ENCODE results near the gene TMEM131.
A peak's percentile ranks its signal among the peaks of the same experiment; 100 is the strongest.

Gene TMEM131

GRCh38 chr2:97734061-97735051, 261.4 kb downstream of the TMEM131 start:
- no peak for DNase-seq

DNA sequence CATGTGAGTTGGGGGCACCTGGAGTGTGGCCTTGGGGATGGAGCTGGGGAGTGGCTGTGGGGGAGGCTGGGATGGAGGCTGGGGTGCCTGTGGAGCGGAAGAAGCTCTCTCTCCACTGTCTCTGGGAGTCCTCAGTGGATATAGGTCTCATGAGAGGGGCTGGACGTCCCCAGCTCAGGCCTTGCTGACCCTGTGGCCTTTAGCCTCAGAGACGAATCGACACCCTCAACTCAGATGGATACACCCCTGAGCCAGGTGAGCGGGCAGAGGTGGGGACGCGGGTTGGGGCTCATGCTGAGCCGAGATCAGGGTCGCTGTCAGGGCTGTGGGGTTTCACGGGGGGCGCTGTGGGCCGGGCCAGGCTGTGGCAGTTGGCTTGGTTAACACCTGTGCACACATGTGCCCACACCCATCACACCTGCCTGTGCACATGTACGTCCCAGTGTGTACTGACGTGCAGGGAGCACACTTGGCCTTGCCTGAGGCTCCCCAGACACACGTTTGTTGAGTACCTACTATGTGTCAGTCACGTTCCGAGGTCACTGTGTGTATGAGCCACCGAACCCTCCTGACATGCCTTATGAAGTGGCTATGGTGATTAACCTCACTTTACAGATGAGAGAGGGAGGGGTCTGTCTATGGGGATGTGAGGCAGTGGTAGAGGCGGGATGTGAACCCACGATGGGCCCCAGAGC, 262.3 kb downstream of the TMEM131 start:
- no peak for DNase-seq

- no peak for DNase-seq
These were observed 263.1 kb downstream of the TMEM131 start for GRCh38 chr2:97732436-97733340.

- no peak for DNase-seq
These were observed 264.3 kb downstream of the TMEM131 start for GRCh38 chr2:97731274-97732020.

GRCh38 chr2:97730245-97730644, 265.5 kb downstream of the TMEM131 start:
- DNase-seq: no peak

DNA sequence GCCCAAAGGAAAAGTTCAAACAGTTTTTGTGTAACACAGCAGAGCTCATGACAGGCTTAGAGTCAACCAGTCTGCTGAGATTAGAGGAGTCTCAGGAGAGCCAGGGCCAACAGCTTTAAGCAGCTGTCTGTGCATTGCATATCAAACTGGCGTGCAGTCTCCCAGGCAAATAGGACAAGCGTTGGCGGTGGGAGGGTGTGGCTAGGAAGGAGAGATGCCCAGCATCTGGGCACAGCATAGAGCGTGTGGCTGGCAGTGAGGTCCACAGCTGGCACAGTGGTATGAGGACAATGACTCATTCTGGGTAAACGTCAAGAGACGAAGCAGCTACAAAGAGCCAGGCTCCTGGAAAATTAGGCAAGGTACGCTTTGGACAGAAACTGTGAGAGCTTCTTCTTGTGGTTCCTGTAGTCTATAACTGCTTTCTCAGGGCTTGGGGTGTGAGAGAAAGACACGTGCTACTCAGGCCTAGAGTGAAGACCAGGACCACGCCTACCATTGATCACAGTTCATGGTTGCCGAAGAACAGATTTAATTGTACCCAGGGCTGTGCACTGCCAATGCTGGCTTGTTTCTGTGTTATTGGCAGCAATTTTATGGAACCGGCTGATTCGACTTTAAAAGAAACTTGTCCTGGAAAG, 267.5 kb downstream of the TMEM131 start:
- DNase-seq: no peak

GRCh38 chr2:97727296-97727695, 268.5 kb downstream of the TMEM131 start:
- no peak for DNase-seq

GRCh38 chr2:97726261-97727064, 269.3 kb downstream of the TMEM131 start:
- no peak for DNase-seq

- DNase-seq: no peak
These were observed 270.6 kb downstream of the TMEM131 start for GRCh38 chr2:97724946-97725688.

DNA sequence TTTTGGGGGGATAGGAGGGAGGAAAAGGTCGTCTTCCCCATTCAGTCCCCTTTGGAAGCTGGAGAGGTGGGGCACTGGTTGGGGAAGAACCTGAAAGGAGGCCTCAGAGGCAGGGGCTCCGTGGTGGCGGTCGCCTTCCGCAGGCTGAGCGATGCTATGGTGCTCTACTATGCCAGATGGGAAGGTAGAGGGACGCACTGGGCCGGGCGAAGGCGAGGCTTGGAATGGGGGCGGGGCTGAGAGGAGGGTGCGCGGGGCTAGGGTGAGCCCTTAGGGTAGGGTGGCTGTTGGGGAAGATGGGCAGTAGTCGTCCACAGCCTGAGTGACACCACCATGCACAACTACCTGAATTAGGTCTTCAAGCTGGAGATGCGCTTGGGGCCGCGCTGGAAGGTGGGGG, 271.2 kb downstream of the TMEM131 start:
- no peak for DNase-seq

DNA sequence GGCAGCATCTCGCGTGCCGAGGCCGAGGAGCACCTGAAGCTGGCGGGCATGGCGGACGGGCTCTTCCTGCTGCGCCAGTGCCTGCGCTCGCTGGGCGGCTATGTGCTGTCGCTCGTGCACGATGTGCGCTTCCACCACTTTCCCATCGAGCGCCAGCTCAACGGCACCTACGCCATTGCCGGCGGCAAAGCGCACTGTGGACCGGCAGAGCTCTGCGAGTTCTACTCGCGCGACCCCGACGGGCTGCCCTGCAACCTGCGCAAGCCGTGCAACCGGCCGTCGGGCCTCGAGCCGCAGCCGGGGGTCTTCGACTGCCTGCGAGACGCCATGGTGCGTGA, 271.7 kb downstream of the TMEM131 start:
- no peak for DNase-seq

- DNase-seq: no peak
These were observed 272.3 kb downstream of the TMEM131 start for GRCh38 chr2:97723156-97724072.

DNA sequence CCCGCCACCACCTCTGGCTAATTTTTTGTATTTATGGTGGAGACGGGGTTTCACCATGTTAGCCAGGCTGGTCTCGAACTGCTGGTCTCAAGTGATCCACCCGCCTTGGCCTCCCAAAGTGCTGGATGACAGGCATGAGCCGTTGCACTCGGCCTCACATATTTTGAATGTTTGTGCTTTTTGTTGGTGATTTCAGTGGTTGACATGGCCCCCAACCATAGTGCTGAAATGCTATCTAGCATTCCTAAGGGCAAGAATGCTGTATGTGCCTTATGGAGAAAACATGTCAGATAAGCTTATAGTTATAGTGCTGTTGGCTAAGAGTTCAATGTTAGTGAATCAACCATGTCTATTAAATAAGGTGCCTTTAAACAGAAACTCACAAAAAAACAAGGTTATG, 273.5 kb downstream of the TMEM131 start:
- DNase-seq: no peak

DNA sequence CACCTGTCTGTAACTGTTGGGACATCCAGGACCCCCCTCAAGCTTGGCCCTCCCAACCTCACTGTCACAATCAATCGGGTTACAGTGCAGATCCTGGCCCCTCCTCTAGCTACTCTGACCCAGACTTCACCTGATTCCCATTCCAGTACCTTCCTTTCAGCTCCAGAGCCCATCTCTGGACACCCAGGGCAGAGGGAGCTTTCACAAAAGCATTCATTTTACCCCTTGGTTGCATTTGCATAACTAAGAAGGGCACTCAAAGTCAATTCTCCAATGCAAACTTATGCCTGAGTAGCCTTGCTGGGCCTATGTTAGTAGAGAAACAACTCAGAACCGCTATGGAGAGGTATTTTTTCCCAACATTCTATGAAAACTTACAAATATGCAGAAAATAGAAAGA, 275.0 kb downstream of the TMEM131 start:
- no peak for DNase-seq

DNA sequence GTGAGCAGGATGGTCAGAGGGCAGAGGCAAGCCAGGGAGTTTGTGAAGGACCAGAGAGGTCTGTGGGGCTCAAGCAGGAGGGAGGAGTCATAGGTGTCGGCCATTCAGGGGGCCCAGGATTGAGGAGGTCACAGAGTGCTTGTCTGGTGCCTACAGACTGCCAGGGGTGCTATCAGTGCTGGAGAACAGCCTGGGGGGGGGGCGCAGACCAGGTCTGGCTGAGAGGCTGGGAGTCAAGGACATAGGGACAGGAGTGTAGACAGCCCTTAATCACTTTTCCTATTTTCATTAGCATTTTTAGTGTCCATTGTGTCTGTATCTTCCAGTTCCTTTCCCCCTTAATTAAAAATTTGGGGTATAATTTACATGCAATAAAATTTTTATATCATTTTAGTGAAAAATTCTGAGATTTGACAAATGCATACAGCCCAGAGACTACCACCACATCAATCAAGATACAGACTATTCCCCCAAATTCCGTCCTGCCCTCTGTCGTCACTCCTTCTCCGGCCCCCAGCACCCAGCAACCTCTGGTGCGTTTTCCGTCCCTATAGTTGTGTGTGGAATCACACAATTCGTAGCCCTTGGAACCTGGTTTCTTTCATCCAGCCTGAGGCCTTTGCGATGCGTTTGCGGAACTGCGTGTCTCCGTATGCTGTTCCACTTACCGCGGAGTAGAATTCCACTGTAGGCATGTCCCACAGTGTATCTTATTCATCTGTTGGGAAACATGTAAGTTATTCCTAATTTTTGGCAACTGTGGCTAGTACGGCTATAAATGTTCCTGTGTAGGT, 276.2 kb downstream of the TMEM131 start:
- no peak for DNase-seq

DNA sequence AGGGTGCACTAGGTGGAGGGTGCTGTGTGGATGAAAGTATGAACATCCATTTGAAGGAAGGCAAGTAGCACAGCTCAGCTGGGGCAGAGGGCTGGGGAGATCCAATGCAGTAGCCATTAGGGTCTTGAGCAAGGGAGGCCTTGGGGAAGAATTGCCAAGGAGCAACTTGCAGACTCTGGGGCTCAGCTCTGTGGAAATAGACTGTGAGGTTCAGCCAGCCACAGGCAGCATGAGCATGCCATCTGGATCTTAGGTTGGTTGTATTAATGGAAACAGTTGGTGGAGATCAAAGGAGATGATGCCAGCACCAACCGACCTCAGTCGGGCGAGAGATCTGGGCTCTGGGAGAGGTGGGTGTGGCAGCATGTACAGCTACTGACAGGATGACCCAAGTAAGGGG, 276.8 kb downstream of the TMEM131 start:
- no peak for DNase-seq

DNA sequence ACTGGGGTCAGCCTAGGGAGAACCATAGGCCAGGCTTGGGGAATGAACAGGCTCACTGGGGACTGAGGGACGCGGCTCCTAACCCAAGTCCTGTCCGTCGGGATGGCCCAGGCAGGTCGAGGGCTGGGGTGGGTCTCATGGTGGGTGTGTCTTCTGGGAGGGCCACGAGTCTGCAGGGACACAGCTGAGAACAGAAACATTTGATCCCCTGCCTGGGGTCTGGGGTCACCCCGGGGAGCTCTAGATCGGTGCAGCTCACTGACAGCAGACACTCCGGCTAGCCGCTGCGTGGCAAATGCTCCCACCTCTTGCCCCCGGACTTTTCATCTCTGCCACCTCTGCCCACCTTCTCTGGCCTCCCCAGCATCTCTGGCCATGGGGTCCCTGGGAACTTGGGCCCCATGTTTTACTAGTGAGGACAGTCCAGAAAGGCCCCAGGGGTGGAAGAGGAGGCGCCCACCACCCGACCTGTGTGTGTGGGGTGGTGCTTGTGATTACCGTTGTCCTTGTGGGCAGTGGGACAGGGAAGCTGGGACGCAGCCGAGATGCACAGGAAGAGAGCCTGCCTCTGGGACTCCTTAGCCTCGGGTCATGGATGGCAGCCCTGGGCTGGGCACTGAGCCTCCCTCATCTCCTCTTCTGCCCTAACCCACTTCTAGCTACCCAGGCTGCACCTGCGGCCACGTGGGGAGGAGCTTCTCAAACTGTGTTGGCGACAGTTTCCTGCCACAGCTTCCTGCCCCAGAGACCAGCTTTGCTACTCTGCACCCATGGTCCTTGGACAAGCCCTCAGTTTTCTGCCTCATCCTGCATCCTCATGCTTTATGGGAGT, 277.5 kb downstream of the TMEM131 start:
- peak; percentile 17 to 54 (median 44) for DNase-seq

All from activated CD4-positive, CD25-positive, alpha-beta regulatory T cell (primary cell).